Stimulated activated CD4-positive, alpha-beta T cell treated with anti-CD3 and anti-CD28 coated beads, Interleukin-4, amount 100 ng/mL, for 1 hour (primary cell): Measurements from ENCODE around the gene ANXA8L1.
"Not testable (repeated sequence)": the region's sequence is repeated elsewhere in the genome, so short reads cannot be mapped to it uniquely, and the experiment has no call there.

Experiments
- DNase-seq: peaks from one replicate; pipeline ENCODE4 v3.0.0-alpha.2; 2020

Gene ANXA8L1, protein sequence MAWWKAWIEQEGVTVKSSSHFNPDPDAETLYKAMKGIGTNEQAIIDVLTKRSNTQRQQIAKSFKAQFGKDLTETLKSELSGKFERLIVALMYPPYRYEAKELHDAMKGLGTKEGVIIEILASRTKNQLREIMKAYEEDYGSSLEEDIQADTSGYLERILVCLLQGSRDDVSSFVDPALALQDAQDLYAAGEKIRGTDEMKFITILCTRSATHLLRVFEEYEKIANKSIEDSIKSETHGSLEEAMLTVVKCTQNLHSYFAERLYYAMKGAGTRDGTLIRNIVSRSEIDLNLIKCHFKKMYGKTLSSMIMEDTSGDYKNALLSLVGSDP

GRCh38 chr10:46375406-46375805, at the start of gene ANXA8L1:
Gene ANXA8L1 (plus strand): TSS chr10:46375776. CDS start chr10:46375852, 76 bp downstream.
- DNase-seq = not testable (repeated sequence)

GRCh38 chr10:46326066-46326465, 49.5 kb upstream of the ANXA8L1 start:
- no peak for DNase-seq

DNA sequence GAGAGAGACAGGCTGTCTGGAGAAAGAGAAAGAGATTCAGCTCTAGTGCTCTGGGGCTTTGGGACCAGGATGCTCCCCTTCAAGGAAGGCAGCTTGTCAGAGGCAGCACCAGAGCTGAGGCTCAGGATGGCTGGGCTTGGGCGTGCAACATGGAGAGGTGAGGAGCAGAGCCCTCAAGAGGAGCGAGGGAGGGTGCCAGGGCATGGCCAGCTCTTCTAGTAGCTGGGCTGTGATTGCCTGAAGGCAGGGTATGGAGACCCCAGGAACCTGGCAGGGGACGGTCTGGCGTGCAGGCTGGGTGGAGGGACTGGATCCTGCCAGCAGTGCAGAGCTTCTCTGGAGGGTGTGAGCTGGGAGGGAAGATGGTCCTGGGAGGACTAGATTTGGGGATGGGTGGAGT, 48.6 kb upstream of the ANXA8L1 start:
- no peak for DNase-seq

- no peak for DNase-seq
Measured at GRCh38 chr10:46327685-46328084, 47.9 kb upstream of the ANXA8L1 start.

DNA sequence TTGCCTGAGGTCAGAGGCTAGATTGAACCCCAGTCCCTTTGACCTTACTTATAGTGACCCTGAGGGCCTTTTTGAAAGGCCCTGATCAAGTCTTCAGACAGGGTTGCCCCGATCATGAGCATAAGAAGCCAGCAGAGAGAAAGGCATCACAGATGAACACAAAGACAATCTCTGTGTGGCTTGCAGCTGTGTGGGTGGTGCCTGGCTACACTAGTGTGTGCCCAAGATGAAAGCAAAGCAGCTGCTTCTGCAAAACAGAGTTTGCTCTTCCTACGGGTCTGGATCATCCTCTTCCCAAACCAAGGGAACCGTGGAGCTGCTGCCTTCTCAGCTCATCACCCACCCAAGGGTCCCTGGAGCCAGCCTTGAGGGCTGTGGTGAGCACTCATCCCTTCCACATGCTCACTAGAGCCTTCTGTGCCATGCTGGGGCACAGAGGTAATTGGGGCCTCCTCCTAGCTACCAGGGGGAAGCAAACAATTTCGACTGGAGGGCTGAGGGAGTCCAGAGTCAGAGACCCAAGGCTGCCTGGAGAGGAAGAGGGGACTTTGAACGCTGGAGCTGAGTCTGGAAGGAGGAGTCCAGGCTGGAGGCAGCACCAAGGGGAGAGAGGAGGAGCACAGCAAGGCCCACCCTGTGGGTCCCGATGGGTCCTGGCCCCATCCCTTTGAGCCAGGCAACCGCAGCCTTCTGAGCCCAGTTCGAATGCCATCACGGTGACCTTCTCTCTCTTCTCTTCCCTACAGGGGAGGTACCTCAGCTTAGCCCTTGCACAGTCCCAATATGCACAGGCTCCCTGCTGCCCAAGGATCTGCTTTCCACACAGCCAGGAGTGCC, 46.5 kb upstream of the ANXA8L1 start:
- DNase-seq = no peak

GRCh38 chr10:46329690-46330016, 45.9 kb upstream of the ANXA8L1 start:
- DNase-seq = no peak

- no peak for DNase-seq
Measured at GRCh38 chr10:46330894-46331293, 44.7 kb upstream of the ANXA8L1 start.

DNA sequence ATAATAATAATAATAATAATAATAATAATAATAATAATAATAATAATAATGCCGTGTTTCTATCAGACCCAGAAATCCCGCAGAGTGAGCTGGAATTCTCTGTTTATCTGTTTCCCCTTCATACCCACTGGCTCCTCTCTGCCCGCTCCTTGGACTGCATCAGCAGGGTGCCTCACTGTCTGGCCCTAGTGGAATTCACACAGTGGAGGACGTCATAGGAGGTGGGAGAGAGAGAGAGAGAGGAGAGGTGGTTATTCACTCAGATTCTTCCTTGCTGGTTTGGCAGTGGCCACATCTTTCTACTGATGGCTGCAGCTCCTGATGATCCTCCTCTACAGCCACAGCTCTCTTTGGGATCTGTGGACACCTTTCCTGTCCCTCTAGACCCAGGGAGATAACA, 10.1 kb upstream of the ANXA8L1 start:
- DNase-seq = not testable (repeated sequence)

- not testable (repeated sequence) for DNase-seq
Measured at GRCh38 chr10:46367209-46367608, 8.4 kb upstream of the ANXA8L1 start.

GRCh38 chr10:46367666-46368240, 7.8 kb upstream of the ANXA8L1 start:
- not testable (repeated sequence) for DNase-seq

GRCh38 chr10:46368956-46369355, 6.6 kb upstream of the ANXA8L1 start:
- DNase-seq = not testable (repeated sequence)

GRCh38 chr10:46374410-46374809, 1.2 kb upstream of the ANXA8L1 start:
- not testable (repeated sequence) for DNase-seq

- not testable (repeated sequence) for DNase-seq
Measured at GRCh38 chr10:46377022-46377421, 1.4 kb downstream of the ANXA8L1 start.

GRCh38 chr10:46377651-46378050, 2.1 kb downstream of the ANXA8L1 start:
- DNase-seq = not testable (repeated sequence)

GRCh38 chr10:46378108-46378507, 2.5 kb downstream of the ANXA8L1 start:
- DNase-seq = not testable (repeated sequence)

DNA sequence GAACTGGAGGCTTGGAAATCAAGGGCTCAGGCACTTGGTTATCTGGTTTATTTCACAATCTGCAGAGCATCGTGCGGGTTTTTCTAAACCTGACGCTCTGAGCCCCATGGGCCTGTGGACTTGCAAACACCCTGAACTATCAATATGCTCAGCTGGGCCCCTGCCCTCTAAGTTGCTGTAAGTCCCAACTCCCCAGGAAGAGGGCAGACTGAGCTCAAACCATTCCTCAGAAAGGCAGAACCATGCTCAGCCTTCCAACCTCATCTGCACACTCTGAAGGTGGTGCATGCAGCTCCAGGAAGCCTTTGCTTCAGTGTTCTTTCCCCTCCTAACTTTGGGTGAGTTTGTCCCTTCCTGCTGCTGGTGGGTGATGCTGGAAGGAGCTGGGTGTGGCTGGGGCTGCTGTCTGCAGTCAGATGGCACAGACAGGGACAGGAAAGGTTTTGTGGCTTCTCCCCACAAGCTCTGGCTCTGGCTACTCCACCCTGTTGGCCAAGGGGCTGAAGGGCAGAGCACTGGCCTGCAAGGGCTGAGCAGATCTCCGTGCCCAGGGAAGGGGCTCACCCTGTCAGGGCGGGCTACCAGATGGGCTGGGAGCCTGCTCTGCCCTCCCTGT, 3.8 kb downstream of the ANXA8L1 start:
- not testable (repeated sequence) for DNase-seq

GRCh38 chr10:46385858-46386257, 10.3 kb downstream of the ANXA8L1 start:
- not testable (repeated sequence) for DNase-seq

- not testable (repeated sequence) for DNase-seq
Measured at GRCh38 chr10:46386694-46387093, 11.1 kb downstream of the ANXA8L1 start.

GRCh38 chr10:46387309-46387902, 11.8 kb downstream of the ANXA8L1 start:
- DNase-seq = not testable (repeated sequence)

GRCh38 chr10:46391422-46391821, 15.8 kb downstream of the ANXA8L1 start:
- DNase-seq = not testable (repeated sequence)

- DNase-seq = not testable (repeated sequence)
Measured at GRCh38 chr10:46396441-46397279, 21.1 kb downstream of the ANXA8L1 start.

- not testable (repeated sequence) for DNase-seq
Measured at GRCh38 chr10:46397767-46398166, 22.2 kb downstream of the ANXA8L1 start.
